HG03575 (cell line): ENCODE measurements around the gene DUOXA2.
"Not testable (repeated sequence)": the region's sequence is repeated elsewhere in the genome, so short reads cannot be mapped to it uniquely, and the experiment has no call there.

Experiments used
- ATAC-seq: cut with Tn5 transposase; IDR thresholded peaks from one replicate; pipeline ENCODE4 v1.9.1; 2021; ENCODE audit not compliant: unreplicated experiment, insufficient number of reproducible peaks, low FRiP score; ENCODE audit errors: extremely low read depth

The DUOXA2 gene

GRCh38 chr15:45093622-45094357 is 20.3 kb upstream of the DUOXA2 start:
- no peak for ATAC-seq

GRCh38 chr15:45094358-45094730 is 19.8 kb upstream of the DUOXA2 start:
- ATAC-seq: no peak

DNA sequence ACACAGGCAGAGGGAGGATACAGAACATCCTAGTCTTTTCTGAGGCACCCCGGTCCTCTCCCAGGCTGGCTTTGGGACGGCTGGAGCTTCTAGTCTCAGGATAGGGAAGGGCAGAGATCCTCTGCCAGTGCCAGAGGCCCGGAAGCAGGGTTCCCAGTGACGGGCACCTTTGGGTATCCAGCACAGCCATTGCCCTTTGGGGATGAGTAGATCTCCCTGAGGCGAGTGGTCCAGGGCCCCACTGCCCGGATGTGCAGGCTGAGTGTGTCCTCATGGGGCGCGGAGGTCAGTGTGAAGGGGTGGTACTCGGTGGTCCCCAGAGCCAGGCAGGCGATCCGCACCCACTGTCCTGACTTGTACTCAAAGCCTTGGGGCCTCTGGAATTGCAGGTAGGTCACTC is 18.5 kb upstream of the DUOXA2 start:
- no peak for ATAC-seq

GRCh38 chr15:45097466-45097865 is 16.7 kb upstream of the DUOXA2 start:
- no peak for ATAC-seq

- no peak for ATAC-seq
Measured at GRCh38 chr15:45099549-45100165, 14.5 kb upstream of the DUOXA2 start.

DNA sequence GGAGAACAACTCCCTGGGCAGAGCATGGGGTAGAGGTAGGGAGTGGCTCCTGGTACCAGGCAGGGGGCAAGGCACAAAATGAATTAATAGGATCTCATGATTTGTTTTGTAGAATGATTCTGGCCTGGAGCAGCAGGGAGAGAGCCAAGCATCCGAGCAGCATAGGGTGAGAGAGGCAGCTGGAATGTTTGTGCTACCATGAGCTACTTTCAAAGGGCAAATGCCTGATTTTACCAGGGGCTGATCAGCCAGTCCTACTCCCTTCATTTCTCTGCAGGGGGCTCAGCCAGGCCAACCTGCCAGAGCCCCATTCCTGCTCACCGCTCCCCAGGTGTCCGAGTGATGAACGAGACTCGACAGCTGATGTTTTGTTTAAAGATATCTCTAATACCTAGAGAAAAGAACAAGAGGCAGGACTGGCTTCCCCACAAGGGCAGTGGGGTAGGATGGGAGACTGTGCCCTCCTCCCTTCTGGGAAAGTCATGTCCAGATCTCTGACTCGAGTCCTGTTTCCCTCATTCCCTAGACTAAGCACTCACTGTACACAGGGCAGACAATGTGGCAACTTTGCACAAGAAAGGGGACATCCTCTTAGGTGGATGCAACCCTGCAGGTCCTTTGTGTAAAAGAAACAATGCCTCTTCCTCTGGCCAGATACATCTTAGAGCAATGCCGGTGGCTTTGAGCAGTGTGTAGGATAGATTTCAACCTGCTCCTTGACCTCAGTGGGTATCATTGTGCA is 13.1 kb upstream of the DUOXA2 start:
- no peak for ATAC-seq

DNA sequence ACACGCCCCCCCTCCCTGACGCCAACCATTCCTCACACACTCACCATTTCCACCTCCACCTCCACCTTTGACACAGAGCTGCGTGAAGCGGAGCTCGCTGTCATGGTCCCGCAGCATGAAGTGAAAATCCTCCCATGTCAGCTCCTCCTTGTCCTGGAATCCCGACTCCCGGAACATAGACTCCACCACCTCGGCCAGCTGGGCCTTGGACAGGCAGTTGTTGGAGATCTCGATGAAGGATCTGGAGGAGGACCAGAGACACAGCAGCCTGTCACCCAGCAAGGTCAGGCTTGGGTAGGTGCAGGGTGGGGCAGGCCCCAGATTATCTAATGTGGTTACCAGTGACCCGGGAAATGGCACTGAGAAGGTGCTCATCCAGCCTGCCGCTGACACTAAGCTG is 12.4 kb upstream of the DUOXA2 start:
- ATAC-seq: no peak

DNA sequence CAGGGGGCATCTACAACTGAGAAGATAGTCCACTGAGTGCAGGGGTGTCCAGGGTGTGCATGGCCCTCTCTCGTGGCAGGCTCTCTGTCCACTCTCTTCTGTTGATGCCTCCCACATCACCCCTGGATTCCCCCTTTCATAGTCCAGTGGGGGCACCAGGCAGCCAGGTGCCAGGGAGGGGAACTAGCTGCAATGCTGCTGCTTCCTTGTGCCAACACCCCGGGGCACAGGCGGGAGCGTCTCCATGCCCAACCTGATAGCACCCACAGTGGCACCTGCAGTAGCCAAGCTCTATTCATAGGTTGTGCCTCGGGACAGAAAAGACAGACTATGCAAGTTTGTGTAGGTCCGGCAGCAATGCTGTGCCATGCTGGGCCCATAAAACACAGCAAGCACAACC is 11.9 kb upstream of the DUOXA2 start:
- no peak for ATAC-seq

- not testable (repeated sequence) for ATAC-seq
Measured at GRCh38 chr15:45104170-45104569, 10.0 kb upstream of the DUOXA2 start.

- no peak for ATAC-seq
Measured at GRCh38 chr15:45105586-45105985, 8.5 kb upstream of the DUOXA2 start.

DNA sequence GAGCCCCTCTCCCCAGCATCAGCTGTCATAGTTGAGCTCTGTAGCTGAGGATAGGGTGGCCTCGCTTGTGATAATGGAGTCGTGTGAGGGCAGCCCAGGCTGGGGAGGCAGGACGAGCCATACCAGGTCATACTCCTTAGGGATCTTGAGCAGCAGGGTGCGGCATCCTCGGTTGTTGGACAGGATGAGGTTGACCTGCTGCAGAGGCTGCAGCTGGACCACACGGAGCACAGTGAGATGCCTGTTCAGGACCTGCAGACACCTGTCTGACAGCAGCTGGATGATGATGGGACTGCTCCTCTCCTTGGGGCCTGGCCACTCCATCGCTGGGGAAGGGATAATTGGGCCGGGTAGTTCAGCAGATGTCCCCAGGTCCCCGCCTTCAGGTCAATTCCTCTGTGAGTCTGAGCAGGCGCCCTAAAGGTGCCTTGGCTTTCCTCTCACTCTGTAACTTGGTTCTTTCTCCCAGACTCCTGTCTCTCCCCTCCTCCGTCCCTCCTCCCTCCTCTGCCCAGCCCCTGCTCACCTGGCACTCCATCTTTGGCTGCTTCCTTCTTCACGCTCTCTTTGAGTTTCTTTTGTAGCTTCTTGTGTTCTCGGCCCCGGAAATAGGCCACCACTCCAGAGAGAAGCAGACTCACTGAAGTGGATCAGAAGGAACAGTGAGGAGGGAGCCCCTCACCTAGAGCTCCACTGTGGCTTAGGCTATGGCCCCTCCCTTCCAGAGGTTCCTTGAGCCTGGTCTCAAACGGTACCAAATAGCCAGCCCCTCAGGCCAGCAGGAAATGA is 7.9 kb upstream of the DUOXA2 start:
- no peak for ATAC-seq

DNA sequence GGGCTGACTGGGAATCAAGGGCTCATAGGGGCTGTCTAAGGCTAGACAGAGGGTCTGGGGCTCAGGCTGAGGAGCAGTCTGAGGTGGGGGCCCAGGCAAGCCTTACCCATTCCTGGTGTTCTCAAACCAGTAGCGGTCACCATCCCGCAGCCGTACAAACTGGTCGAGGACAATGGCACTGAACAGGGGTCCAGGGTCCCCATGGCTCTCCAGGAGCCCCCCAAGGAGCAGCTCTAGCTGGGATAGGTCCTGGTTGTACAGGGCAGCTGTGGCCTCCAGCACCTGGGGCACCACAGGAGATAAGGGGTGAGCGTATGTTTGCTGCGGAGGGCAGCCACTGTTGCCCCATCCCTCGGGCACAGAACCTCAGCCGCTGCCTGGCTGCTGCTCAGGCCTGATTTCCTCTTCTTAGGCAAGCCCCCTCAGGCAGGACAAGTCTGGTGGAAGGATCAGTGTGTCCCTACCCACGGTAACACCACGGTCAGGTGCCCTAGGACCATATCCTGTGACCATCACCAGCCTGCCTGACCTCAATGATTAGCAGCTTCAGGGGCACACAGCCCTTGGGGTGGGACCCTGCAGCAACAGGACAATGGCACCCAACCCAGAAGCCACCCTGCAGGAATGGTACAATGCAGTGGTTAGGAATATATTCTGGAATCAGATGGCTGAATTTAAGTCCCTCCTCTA is 6.0 kb upstream of the DUOXA2 start:
- no peak for ATAC-seq

- ATAC-seq: no peak
Measured at GRCh38 chr15:45110256-45110820, 3.8 kb upstream of the DUOXA2 start.

DNA sequence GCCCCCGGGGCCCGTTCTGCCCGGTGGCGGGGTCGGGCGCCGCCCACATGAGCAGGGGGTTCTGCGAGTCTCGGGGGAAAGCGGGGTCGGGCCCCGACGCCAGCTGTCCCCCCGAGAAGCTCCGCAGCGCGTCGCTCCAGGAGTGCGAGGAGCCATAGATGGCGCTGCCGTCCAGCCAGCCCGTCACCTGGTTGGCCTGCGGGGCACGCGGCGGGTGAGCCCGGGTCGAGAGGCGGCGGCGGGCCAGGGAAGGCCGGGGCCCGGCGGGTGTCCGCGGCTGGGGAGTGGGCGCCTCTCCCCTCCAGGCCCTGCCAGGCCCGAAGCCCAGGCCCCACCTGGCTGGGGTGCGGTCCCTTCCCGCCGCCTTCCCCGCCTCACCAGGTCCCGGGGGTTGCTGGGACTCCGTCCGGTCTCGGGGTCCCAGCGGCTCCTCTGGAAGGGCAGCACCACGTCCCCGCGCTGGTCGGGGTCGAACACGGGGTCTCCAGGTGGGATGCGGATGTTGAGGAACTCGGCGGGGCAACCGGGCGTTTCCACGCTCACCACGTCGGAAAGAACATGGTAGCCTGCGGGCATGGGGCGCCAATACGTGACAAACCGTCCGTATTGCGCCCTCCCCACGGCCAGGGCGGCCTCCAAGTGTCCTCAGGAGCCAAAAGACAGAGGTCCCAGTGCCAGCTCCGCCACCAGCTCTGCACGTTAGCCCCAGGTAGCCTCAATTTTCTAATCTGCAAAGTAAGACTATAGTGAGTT is 2.6 kb upstream of the DUOXA2 start:
- no peak for ATAC-seq

GRCh38 chr15:45112143-45112590 is 2.0 kb upstream of the DUOXA2 start:
- no peak for ATAC-seq

- ATAC-seq: no peak
Measured at GRCh38 chr15:45112591-45113379, 1.3 kb upstream of the DUOXA2 start.

DNA sequence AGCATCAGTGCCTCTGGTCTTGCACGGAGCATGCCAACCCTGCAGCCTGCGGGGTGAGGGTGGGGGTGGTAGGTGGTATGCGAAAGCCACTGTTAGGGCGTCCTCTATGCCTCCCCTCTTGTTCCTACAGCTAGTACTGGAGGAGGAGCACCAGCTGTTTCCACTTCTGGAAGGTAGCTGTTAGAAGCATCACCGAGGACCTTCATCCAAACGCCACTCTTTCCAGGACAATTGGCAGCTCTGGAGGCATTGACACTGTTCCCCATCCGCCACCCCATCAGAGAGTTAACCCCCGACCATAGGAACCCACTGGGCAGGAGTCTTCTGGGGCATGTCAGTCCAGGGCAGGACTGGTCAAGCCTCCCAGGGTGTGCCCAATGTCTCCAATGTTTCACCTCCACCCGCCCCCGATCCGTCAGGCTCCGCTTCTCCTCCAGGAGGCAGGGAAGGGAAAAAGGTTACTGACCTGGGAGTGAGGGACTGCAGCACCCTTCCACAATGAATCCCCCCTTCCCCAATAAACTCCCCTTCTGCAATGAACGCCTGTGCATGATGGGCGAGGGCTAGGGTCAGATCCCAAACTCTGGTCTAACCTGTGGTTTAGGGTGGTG is 641 bp upstream of the DUOXA2 start:
- ATAC-seq: no peak
